NK-92 treated with Interleukin-12 subunit alpha and Interleukin-12 subunit beta, amount 100 ng/mL, for 24 hours (cell line): ENCODE data around the gene CERS6.
"Not testable (repeated sequence)": the region's sequence is repeated elsewhere in the genome, so short reads cannot be mapped to it uniquely, and the experiment has no call there.

Experiments used
- DNase-seq: peaks from one replicate; lab custom pipeline; 2025; lab: John Stamatoyannopoulos, UW

CERS6 gene

GRCh38 chr2:168468354-168468753 is 12.3 kb downstream of the CERS6 start:
- DNase-seq: no peak

GRCh38 chr2:168469281-168469988 is 13.4 kb downstream of the CERS6 start:
- no peak for DNase-seq

GRCh38 chr2:168470320-168471162 is 14.5 kb downstream of the CERS6 start:
- DNase-seq: no peak

- no peak for DNase-seq
These were observed 15.0 kb downstream of the CERS6 start for GRCh38 chr2:168471163-168471475.

GRCh38 chr2:168475636-168476035 is 19.6 kb downstream of the CERS6 start:
- DNase-seq: no peak

GRCh38 chr2:168478206-168478605 is 22.1 kb downstream of the CERS6 start:
- DNase-seq: no peak

- no peak for DNase-seq
These were observed 24.3 kb downstream of the CERS6 start for GRCh38 chr2:168480356-168480755.

GRCh38 chr2:168480825-168481585 is 24.9 kb downstream of the CERS6 start:
- DNase-seq: no peak

- DNase-seq: no peak
These were observed 26.2 kb downstream of the CERS6 start for GRCh38 chr2:168482269-168482668.

- DNase-seq: no peak
These were observed 27.1 kb downstream of the CERS6 start for GRCh38 chr2:168482952-168483831.

- no peak for DNase-seq
These were observed 30.4 kb downstream of the CERS6 start for GRCh38 chr2:168486477-168486876.

GRCh38 chr2:168490015-168490874 is 34.2 kb downstream of the CERS6 start:
- peak; percentile 37 for DNase-seq

- DNase-seq: no peak
These were observed 35.0 kb downstream of the CERS6 start for GRCh38 chr2:168490946-168491605.

- not testable (repeated sequence) for DNase-seq
These were observed 35.7 kb downstream of the CERS6 start for GRCh38 chr2:168491728-168492127.

- not testable (repeated sequence) for DNase-seq
These were observed 37.1 kb downstream of the CERS6 start for GRCh38 chr2:168493219-168493618.

- DNase-seq: no peak
These were observed 38.2 kb downstream of the CERS6 start for GRCh38 chr2:168494190-168494711.

GRCh38 chr2:168495524-168495923 is 39.5 kb downstream of the CERS6 start:
- no peak for DNase-seq

- DNase-seq: no peak
These were observed 40.8 kb downstream of the CERS6 start for GRCh38 chr2:168496906-168497305.

GRCh38 chr2:168499500-168499899 is 43.4 kb downstream of the CERS6 start:
- no peak for DNase-seq

GRCh38 chr2:168500516-168500915 is 44.4 kb downstream of the CERS6 start:
- no peak for DNase-seq
